WTC11 (cell line): Measurements from ENCODE around the gene MAGEF1. TPM values are rescaled to one million over a fixed set of nuclear protein-coding genes. Genes with fewer than 3 reads are reported as not detected.

ENCODE experiments used
- ATAC-seq: fragments of 200-7000 bp; cut with Tn5 transposase; 2 replicates; pipeline ENCODE4 v1.10.0; 2021; ENCODE audit warnings: mild to moderate bottlenecking, moderate library complexity
- CTCF ChIA-PET: fragments of 300-600 bp; sonication (Branson Sonifier 250); formaldehyde crosslinking; loops from one replicate; lab custom pipeline; 2021; ENCODE audit warnings: antibody characterized with exemption; lab: Charles Lee
- POLR2A ChIA-PET: fragments of 350-600 bp; sonication (Branson Sonifier 250); formaldehyde crosslinking; loops from one replicate; lab custom pipeline; 2021; ENCODE audit warnings: antibody characterized with exemption; lab: Charles Lee
- DNase-seq: peaks from one replicate; pipeline ENCODE4 v3.0.0; 2021; ENCODE audit warnings: low spot score
- H3K27ac Mint-ChIP-seq: 2 replicates; pipeline ENCODE4 v1.8.0; 2021; ENCODE audit warnings: mixed read lengths
- H3K27me3 Mint-ChIP-seq: 2 replicates; pipeline ENCODE4 v1.8.0; 2021; ENCODE audit warnings: low read depth, mild to moderate bottlenecking, moderate library complexity, mixed read lengths
- H3K36me3 Mint-ChIP-seq: 2 replicates; pipeline ENCODE4 v1.8.0; 2021; ENCODE audit warnings: mixed read lengths
- H3K4me1 Mint-ChIP-seq: 2 replicates; pipeline ENCODE4 v1.8.0; 2022; ENCODE audit warnings: mixed read lengths
- H3K4me3 Mint-ChIP-seq: 2 replicates; pipeline ENCODE4 v1.8.0; 2021; ENCODE audit warnings: mild to moderate bottlenecking, moderate library complexity, mixed read lengths
- H3K9me3 Mint-ChIP-seq: 2 replicates; pipeline ENCODE4 v1.8.0; 2021; ENCODE audit warnings: mixed read lengths
- AR ChIP-seq: fragments of 250-450 bp; sonication (Bioruptor Pico); IDR thresholded peaks from 2 replicates; pipeline ENCODE4 v1.9.0; 2021; ENCODE audit warnings: mild to moderate bottlenecking
- ELF4 ChIP-seq: sonication (generic); formaldehyde crosslinking; IDR thresholded peaks from 2 replicates; pipeline ENCODE4 v1.8.1; 2022; ENCODE audit warnings: low read depth, mild to moderate bottlenecking, moderate library complexity, missing genetic modification reagents
- ESRRA ChIP-seq: sonication (generic); formaldehyde crosslinking; IDR thresholded peaks from 2 replicates; pipeline ENCODE4 v1.8.1; 2022; ENCODE audit warnings: mild to moderate bottlenecking, missing genetic modification reagents, borderline replicate concordance
- GTF2I ChIP-seq: fragments of 250-450 bp; sonication (Bioruptor Pico); conservative IDR thresholded peaks from 2 replicates; pipeline ENCODE4 v1.4.0; 2021; ENCODE audit warnings: mild to moderate bottlenecking
- IRF2 ChIP-seq: sonication (generic); formaldehyde crosslinking; IDR thresholded peaks from 2 replicates; pipeline ENCODE4 v1.8.0; 2022; ENCODE audit warnings: low read depth, missing genetic modification reagents, borderline replicate concordance
- MYBL2 ChIP-seq: sonication (generic); formaldehyde crosslinking; IDR thresholded peaks from 2 replicates; pipeline ENCODE4 v1.8.1; 2023; ENCODE audit warnings: mild to moderate bottlenecking, moderate library complexity, missing genetic modification reagents
- SMAD4 ChIP-seq: sonication (generic); formaldehyde crosslinking; IDR thresholded peaks from 2 replicates; pipeline ENCODE4 v1.8.0; 2022; ENCODE audit warnings: mild to moderate bottlenecking, missing genetic modification reagents
- SP1 ChIP-seq: sonication (generic); formaldehyde crosslinking; conservative IDR thresholded peaks from 2 replicates; pipeline ENCODE4 v1.8.1; 2022; ENCODE audit warnings: missing genetic modification reagents
- ZNF121 ChIP-seq: sonication (generic); formaldehyde crosslinking; IDR thresholded peaks from 2 replicates; pipeline ENCODE4 v1.8.0; 2023; ENCODE audit warnings: missing genetic modification reagents
- ZNF219 ChIP-seq: sonication (generic); formaldehyde crosslinking; IDR thresholded peaks from 2 replicates; pipeline ENCODE4 v1.8.0; 2023; ENCODE audit warnings: missing genetic modification reagents, mild to moderate bottlenecking, borderline replicate concordance
- ZNF396 ChIP-seq: fragments of 250-450 bp; sonication (Bioruptor Pico); IDR thresholded peaks from 2 replicates; pipeline ENCODE4 v1.8.0; 2021; ENCODE audit warnings: mild to moderate bottlenecking, moderate library complexity, borderline replicate concordance
- ZNF416 ChIP-seq: fragments of 250-450 bp; sonication (Bioruptor Pico); IDR thresholded peaks from 2 replicates; pipeline ENCODE4 v1.9.0; 2021; ENCODE audit warnings: mild to moderate bottlenecking, inconsistent platforms
- total RNA-seq: library from RNA; stranded (reverse); gene quantifications from 3 replicates; pipeline ENCODE4 v1.2.3, GENCODE V29; 2021
- TF ChIP-seq, protein P1 (sequence below): sonication (generic); formaldehyde crosslinking; IDR thresholded peaks from 2 replicates; pipeline ENCODE4 v1.8.1; 2023; ENCODE audit warnings: mild to moderate bottlenecking, missing genetic modification reagents
- TF ChIP-seq, protein P2 (sequence below): sonication (generic); formaldehyde crosslinking; conservative IDR thresholded peaks from 2 replicates; pipeline ENCODE4 v1.8.1; 2023; ENCODE audit warnings: mild to moderate bottlenecking, low read depth, missing genetic modification reagents, moderate library complexity
- TF ChIP-seq, protein P3 (sequence below): sonication (generic); formaldehyde crosslinking; IDR thresholded peaks from 2 replicates; pipeline ENCODE4 v1.8.1; 2023; ENCODE audit warnings: mild to moderate bottlenecking, moderate library complexity, missing genetic modification reagents

Gene MAGEF1
- total RNA-seq, 1 experiment from 2014 or later, result 72.9 TPM

DNA sequence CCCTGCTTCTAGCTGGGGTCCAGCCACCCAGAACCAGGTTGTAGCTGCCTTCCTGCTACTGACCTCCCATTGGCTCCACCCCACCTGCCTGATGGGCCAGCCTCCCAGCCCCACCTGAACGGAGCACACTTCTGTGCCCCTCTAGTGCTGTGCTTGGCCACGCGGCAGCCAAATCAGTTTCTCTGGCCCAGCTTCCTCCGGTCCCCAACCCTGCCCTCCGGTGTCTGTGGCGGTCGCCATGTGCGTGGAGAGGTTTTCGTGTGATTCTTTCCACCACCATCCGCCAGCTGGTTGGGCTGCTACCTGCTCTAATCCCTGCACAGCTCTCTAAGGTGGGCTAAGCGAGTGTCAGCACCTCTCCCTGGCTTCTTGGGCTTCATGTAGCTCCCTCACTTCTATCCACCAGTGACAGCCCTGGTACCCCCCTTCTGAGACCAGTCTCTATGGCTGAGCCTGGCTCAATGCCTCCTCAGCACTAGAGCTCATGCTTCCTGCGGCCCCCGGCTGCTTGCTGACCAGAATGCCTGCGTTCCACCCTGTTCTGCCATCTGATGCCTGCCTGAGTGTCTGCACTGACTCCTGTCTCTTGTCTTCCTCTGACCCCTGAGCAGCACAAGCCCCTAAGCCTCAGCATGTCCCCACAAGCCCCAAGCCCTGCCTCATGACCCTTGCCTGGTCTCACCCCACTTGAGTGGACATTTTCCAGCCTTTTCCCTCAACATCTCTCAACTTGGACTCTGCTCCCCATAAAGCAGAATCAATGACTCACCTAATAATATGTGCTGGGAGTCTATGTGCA is 23.2 kb upstream of the MAGEF1 start (continued):
- TF ChIP-seq AR (no peak), ESRRA (CRISPR knock-in tag) (no peak), MYBL2 (no peak)

DNA sequence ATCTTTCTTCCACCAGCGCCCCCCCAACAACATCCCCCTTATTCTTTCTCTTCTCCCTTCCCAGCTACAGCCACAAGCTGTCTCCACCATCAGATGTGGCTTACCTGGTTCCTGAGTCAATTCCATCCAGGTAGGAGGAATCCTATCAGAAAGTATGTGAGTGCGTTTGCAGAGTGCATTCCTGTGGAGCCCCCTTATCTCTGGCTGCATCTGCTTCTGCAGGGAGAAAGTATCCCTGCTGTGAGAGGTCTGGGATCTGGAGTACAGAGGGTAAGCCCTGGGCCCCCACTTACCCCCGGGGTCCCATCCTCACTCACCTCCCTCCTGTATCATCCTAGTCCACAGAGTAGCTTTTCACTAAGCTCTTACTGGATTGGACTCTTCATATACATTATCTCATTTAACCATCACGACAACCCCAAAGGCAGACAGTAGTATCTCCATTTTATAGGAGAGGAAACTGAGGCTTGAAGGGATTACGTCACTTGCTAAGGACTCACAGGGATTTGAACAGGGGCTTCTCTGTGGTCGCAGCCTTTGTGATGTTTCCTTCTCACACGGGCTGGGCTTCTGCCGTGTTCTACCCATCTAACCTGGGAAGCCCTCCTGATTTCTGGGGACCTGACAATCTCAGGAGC is 22.2 kb upstream of the MAGEF1 start:
- ATAC-seq (no peak), DNase-seq (no peak)
- Mint-ChIP-seq H3K4me1 (peaks cover 8% of the 10 kb centered on the region), H3K36me3 (no peaks in the 10 kb centered on the region), H3K4me3 (no peak overlapping the region), H3K27me3 (no peaks in the 10 kb centered on the region), H3K9me3 (no peaks in the 10 kb centered on the region), H3K27ac (no peak overlapping the region)
- CTCF ChIA-PET, result interaction anchor here (1.1 to 6.1 kb wide), 4 partner anchors 14 to 173 kb away, joined by 3 to 39 read pairs (median 4); partner anchors contain the start of gene EPHB3
- TF ChIP-seq ZNF121 (CRISPR knock-in tag) (no peak), IRF2 (CRISPR knock-in tag) (no peak), ZNF396 (CRISPR knock-in tag) (no peak)
- POLR2A ChIA-PET, result interaction anchor here (0.6 kb wide), 1 partner anchor 167 kb away, joined by 6 read pairs; no protein-coding TSS in a partner anchor

- Mint-ChIP-seq H3K4me3 (no peak overlapping the region), H3K4me1 (peaks cover 8% of the 10 kb centered on the region), H3K27me3 (no peaks in the 10 kb centered on the region), H3K36me3 (no peaks in the 10 kb centered on the region), H3K27ac (no peak overlapping the region), H3K9me3 (no peaks in the 10 kb centered on the region)
- ChIA-PET POLR2A (no interaction called here), CTCF (interaction anchor here (1.5 to 6.1 kb wide), 2 partner anchors 158 to 172 kb away, joined by 4 to 39 read pairs; partner anchors contain the start of gene EPHB3)
- ATAC-seq (no peak), DNase-seq (no peak)
- TF ChIP-seq ELF4 (CRISPR knock-in tag) (no peak), SMAD4 (CRISPR knock-in tag) (no peak), ZNF416 (CRISPR knock-in tag) (no peak), GTF2I (CRISPR knock-in tag) (no peak), ZNF219 (CRISPR knock-in tag) (no peak), SP1 (CRISPR knock-in tag) (no peak)
- TF ChIP-seq, protein P1, sequence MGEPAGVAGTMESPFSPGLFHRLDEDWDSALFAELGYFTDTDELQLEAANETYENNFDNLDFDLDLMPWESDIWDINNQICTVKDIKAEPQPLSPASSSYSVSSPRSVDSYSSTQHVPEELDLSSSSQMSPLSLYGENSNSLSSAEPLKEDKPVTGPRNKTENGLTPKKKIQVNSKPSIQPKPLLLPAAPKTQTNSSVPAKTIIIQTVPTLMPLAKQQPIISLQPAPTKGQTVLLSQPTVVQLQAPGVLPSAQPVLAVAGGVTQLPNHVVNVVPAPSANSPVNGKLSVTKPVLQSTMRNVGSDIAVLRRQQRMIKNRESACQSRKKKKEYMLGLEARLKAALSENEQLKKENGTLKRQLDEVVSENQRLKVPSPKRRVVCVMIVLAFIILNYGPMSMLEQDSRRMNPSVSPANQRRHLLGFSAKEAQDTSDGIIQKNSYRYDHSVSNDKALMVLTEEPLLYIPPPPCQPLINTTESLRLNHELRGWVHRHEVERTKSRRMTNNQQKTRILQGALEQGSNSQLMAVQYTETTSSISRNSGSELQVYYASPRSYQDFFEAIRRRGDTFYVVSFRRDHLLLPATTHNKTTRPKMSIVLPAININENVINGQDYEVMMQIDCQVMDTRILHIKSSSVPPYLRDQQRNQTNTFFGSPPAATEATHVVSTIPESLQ (CRISPR knock-in tag), result no peak
- TF ChIP-seq, protein P2, sequence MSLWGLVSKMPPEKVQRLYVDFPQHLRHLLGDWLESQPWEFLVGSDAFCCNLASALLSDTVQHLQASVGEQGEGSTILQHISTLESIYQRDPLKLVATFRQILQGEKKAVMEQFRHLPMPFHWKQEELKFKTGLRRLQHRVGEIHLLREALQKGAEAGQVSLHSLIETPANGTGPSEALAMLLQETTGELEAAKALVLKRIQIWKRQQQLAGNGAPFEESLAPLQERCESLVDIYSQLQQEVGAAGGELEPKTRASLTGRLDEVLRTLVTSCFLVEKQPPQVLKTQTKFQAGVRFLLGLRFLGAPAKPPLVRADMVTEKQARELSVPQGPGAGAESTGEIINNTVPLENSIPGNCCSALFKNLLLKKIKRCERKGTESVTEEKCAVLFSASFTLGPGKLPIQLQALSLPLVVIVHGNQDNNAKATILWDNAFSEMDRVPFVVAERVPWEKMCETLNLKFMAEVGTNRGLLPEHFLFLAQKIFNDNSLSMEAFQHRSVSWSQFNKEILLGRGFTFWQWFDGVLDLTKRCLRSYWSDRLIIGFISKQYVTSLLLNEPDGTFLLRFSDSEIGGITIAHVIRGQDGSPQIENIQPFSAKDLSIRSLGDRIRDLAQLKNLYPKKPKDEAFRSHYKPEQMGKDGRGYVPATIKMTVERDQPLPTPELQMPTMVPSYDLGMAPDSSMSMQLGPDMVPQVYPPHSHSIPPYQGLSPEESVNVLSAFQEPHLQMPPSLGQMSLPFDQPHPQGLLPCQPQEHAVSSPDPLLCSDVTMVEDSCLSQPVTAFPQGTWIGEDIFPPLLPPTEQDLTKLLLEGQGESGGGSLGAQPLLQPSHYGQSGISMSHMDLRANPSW (CRISPR knock-in tag), result no peak
- TF ChIP-seq, protein P3, sequence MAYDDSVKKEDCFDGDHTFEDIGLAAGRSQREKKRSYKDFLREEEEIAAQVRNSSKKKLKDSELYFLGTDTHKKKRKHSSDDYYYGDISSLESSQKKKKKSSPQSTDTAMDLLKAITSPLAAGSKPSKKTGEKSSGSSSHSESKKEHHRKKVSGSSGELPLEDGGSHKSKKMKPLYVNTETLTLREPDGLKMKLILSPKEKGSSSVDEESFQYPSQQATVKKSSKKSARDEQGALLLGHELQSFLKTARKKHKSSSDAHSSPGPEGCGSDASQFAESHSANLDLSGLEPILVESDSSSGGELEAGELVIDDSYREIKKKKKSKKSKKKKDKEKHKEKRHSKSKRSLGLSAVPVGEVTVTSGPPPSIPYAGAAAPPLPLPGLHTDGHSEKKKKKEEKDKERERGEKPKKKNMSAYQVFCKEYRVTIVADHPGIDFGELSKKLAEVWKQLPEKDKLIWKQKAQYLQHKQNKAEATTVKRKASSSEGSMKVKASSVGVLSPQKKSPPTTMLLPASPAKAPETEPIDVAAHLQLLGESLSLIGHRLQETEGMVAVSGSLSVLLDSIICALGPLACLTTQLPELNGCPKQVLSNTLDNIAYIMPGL, result no peak
Observed at GRCh38 chr3:184733181-184733580, 21.3 kb upstream of the MAGEF1 start.
